ENCODE measurements around the gene BAZ1B. TPM values are rescaled to one million over a fixed set of nuclear protein-coding genes. Genes with fewer than 3 reads are reported as not detected.
"Not testable (repeated sequence)": the region's sequence is repeated elsewhere in the genome, so short reads cannot be mapped to it uniquely, and the experiment has no call there.

BAZ1B gene
- total RNA-seq, 1 donor from 2014 or later: 60.3 TPM

DNA sequence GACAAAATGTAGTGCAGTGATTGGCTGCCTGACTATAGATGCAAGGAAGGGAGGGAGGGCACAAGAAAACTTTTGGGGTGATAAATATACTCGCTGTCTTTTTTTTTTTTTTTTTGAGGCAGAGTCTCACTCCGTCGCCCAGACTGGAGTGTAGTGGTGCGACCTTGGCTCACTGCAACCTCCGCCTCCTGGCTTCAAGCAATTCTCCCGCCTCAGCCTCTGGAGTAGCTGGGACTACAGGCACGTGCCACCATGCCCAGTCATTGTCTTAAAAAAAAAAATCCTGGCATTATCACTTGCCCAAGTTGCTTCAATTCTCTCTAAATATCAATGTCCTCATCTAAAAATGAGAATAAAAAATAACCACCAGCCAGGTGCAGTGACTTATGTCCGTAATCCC lies 96.1 kb downstream of the BAZ1B start:
- H3K27me3 ChIP-seq (ENCODE audit: control insufficient read depth, insufficient read depth, low read length): peaks cover 8% of the 10 kb centered on the region
- TF ChIP-seq, protein P1, sequence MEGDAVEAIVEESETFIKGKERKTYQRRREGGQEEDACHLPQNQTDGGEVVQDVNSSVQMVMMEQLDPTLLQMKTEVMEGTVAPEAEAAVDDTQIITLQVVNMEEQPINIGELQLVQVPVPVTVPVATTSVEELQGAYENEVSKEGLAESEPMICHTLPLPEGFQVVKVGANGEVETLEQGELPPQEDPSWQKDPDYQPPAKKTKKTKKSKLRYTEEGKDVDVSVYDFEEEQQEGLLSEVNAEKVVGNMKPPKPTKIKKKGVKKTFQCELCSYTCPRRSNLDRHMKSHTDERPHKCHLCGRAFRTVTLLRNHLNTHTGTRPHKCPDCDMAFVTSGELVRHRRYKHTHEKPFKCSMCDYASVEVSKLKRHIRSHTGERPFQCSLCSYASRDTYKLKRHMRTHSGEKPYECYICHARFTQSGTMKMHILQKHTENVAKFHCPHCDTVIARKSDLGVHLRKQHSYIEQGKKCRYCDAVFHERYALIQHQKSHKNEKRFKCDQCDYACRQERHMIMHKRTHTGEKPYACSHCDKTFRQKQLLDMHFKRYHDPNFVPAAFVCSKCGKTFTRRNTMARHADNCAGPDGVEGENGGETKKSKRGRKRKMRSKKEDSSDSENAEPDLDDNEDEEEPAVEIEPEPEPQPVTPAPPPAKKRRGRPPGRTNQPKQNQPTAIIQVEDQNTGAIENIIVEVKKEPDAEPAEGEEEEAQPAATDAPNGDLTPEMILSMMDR (IDR thresholded peaks at IDR 0.05; ENCODE audit: insufficient read depth, low read length, poor library complexity, severe bottlenecking): no peak
- no peak for DNase-seq (ENCODE audit: low read depth)
- no peaks in the 10 kb centered on the region for H3K36me3 ChIP-seq (ENCODE audit: control insufficient read depth, insufficient read depth, low read length)
- H3K4me3 ChIP-seq (ENCODE audit: low read depth, low read length): no peak overlapping the region

DNA sequence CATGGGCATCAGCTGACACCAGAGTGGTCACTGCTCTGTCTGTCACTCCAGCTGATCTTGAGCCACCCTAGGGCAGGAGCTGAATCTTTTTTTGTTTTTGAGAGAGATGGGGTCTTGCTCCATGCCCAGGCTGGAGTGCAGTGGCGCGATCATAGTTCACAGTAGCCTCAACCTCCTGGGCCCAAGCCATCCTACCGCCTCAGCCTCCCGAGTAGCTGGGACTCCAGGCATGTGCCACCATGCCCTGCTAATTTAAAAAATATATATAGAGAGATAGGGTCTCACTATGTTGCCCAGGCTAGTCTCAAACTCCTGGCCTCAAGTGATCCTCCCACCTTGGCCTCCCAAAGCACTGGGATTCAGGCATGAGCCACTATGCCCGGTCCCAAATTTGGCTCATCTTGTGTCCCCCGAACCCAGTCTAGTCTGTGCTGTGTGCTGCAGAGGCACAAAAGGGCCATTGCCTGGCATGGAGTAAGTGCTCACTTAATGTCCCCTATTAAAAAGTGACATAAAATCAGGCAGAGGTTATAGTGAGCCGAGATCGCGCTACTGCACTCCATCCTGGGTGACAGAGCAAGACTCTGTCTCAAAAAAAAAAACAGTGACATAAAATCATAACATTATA lies 96.6 kb downstream of the BAZ1B start:
- H3K36me3 ChIP-seq (ENCODE audit: control insufficient read depth, insufficient read depth, low read length): no peaks in the 10 kb centered on the region
- TF ChIP-seq, protein P1 (IDR thresholded peaks at IDR 0.05; ENCODE audit: insufficient read depth, low read length, poor library complexity, severe bottlenecking): no peak
- DNase-seq (ENCODE audit: low read depth): no peak
- no peak overlapping the region for H3K4me3 ChIP-seq (ENCODE audit: low read depth, low read length)
- H3K27me3 ChIP-seq (ENCODE audit: control insufficient read depth, insufficient read depth, low read length): peaks cover 8% of the 10 kb centered on the region

DNA sequence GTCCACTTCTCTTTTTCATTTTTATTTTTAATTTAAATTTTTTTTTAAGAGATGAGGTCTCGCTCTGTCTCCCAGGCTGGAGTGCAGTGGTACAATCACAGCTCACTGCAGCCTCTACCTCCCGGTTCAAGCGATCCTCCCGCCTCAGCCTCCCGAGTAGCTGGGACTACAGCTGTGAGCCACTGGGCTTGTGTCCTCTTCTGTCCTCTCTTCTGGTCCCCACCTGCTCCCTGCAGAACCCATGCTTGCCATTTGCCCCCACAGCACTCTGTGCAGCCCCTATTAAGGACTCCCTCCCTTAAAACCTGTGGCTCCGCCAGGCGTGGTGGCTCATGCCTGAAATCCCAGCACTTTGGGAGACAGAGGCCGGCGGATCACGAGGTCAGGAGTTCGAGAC lies 97.6 kb downstream of the BAZ1B start:
- DNase-seq (ENCODE audit: low read depth): no peak
- no peaks in the 10 kb centered on the region for H3K36me3 ChIP-seq (ENCODE audit: control insufficient read depth, insufficient read depth, low read length)
- TF ChIP-seq, protein P1 (IDR thresholded peaks at IDR 0.05; ENCODE audit: insufficient read depth, low read length, poor library complexity, severe bottlenecking): no peak
- peaks cover 8% of the 10 kb centered on the region for H3K27me3 ChIP-seq (ENCODE audit: control insufficient read depth, insufficient read depth, low read length)
- H3K4me3 ChIP-seq (ENCODE audit: low read depth, low read length): no peak overlapping the region

DNA sequence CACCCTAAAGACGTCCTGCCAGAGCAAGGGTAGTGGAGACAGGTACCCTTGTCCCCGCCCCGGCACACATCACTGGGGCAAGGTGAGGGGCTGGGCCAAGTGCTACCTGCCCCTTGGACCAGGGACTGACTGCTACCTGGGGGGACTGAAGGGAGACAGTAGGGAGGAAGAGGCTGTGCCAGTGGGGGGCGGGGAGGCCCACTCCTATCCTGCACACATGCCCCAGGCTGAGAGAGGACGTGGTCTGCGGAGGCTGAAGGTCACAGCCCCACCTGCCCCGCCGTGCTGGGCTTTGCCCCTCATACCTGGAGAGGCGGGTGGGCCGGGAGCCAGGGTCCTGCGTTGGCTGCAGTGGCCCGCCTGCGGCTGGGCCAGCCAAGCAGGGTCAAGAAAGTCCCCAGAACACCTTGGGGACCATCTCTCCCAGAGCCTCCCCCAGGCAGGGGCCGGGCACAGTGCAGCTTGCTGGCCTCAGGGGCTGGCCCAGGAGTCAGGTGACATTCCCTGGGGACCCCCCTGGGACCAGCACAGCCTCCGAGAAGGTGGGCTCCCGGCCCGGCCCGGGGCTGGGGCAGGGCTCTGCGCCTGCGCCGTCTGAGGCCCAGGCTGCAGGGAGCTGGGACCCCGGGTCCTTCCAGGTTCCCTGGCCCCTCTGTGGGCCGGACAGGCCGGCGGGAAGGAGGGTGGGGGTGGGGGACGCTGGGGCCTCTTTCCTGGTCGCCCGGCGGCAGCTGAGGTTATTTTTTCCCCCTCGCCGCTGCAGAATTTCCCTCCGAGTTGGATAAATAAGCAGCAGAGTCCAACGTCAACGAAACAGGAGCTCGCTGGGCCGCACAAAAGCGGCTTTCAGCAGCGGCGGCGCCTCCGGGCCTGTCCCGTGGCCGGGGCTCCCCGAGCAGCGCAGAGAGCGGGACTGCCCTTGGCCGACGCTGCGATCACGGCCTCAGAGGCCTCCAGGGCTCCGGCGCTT lies 98.3 kb downstream of the BAZ1B start:
- DNase-seq (ENCODE audit: low read depth): no peak
- TF ChIP-seq, protein P1 (IDR thresholded peaks at IDR 0.05; ENCODE audit: insufficient read depth, low read length, poor library complexity, severe bottlenecking): no peak
- Histone ChIP-seq H3K4me3 (ENCODE audit: low read depth, low read length) (no peak overlapping the region), H3K27me3 (ENCODE audit: control insufficient read depth, insufficient read depth, low read length) (peaks cover 6% of the 10 kb centered on the region), H3K36me3 (ENCODE audit: control insufficient read depth, insufficient read depth, low read length) (no peaks in the 10 kb centered on the region)

DNA sequence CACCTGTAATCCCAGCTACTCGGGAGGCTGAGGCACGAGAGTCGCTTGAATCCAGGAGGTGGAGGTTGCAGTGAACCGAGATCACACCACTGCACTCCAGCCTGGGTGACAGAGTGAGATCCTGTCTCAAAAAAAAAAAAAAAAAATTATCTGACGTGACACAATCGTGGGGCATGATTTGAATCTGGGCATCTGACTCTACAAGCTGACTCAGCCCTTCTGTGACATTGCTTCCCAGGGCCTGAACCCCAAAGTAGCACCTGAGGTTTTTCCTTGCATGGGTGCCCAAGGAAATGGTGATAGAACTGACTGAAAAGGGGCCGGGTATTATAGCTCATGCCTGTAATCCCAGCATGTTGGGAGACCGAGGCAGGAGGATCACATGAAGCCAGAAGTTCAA lies 101.5 kb downstream of the BAZ1B start:
- not testable (repeated sequence) for H3K4me3 ChIP-seq (ENCODE audit: low read depth, low read length); H3K36me3 ChIP-seq (ENCODE audit: control insufficient read depth, insufficient read depth, low read length); H3K27me3 ChIP-seq (ENCODE audit: control insufficient read depth, insufficient read depth, low read length); DNase-seq (ENCODE audit: low read depth)

DNA sequence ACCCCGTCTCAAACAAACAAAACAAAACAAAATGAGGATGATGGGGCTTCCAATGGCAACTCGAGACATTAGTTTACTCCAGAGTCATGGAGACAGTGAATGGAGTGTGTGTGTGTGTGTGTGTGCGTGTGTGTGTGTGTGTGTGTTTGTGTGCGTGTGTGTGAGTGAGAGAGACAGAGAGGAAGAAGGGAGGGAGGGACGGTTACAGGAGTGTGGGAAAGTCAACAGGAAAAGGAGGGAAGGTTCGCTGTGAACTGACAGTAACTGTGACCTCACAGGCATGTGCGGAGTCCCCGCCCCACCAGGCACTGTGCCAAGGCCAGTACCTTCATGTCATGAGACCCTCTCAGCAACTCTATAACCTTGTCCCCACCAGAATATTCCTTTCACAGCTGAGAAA lies 102.1 kb downstream of the BAZ1B start:
- H3K27me3 ChIP-seq (ENCODE audit: control insufficient read depth, insufficient read depth, low read length); H3K36me3 ChIP-seq (ENCODE audit: control insufficient read depth, insufficient read depth, low read length); H3K4me3 ChIP-seq (ENCODE audit: low read depth, low read length): not testable (repeated sequence)
- DNase-seq (ENCODE audit: low read depth): peak; percentile 10

Measured in kidney epithelial cell (primary cell).